ENCODE measurements around the gene ZFAND2B.
"Not testable (repeated sequence)": the region's sequence is repeated elsewhere in the genome, so short reads cannot be mapped to it uniquely, and the experiment has no call there.

The ZFAND2B gene

DNA sequence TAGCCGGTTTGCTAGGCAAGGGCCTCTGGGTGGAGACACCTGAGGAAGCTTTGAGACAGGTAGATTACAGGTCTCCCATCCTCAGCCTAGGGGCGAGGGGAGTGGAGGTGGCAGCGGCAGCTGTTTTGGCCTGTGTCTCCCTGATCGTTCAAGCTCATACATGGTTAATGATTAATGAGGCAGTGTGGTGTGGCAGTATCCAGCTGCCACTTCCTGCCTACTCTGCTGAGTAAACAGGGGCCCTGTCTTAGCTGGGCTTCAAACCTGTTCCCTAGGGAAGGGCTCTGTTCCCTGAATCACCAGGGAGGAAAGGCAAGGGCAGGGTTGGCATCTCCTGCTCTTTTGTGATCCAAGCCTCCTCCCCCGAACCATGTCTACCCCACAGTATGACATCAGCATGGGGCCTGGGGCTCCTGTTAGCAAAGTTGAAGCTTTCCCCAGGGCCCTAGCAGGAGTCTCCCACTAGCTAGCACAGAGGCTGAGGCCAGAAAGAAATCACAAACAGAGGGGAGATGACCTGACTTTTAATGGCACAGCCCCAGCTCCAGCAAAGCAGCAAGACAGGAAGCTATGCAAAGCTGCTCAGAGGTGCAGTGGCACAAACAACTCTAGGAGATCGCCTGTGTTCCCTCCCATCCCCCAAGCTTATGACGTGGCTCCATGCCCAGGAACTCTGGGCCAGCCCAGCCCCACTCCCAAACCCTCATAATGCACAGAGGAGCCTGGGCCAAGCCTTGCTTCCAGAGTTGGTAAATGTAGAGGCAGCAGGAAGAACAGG, 42.8 kb downstream of the ZFAND2B start:
- peaks cover 13% of the 10 kb centered on the region; the same call in 1 of the 2 replicates for H3K4me1 ChIP-seq (ENCODE audit: insufficient read depth, low read length)
- peaks cover 34% of the 10 kb centered on the region for H3K27me3 ChIP-seq (ENCODE audit: insufficient read depth, low read length)
- no peak overlapping the region for H3K4me3 ChIP-seq (ENCODE audit: low read length)
- WGBS = 65% methylated on average over 7 of the region's 7 CpGs
- no peaks in the 10 kb centered on the region for H3K9me3 ChIP-seq (ENCODE audit: insufficient read depth, low read depth, low read length)
- peaks cover 21% of the 10 kb centered on the region; the same call in 1 of the 2 replicates for H3K36me3 ChIP-seq (ENCODE audit: insufficient read depth, low read length)
- no peak overlapping the region for H3K9ac ChIP-seq (ENCODE audit: low read depth, low read length)
- peak overlapping the region; percentile 34; the same call in 1 of the 2 replicates for H3K27ac ChIP-seq (ENCODE audit: low read depth, low read length)

DNA sequence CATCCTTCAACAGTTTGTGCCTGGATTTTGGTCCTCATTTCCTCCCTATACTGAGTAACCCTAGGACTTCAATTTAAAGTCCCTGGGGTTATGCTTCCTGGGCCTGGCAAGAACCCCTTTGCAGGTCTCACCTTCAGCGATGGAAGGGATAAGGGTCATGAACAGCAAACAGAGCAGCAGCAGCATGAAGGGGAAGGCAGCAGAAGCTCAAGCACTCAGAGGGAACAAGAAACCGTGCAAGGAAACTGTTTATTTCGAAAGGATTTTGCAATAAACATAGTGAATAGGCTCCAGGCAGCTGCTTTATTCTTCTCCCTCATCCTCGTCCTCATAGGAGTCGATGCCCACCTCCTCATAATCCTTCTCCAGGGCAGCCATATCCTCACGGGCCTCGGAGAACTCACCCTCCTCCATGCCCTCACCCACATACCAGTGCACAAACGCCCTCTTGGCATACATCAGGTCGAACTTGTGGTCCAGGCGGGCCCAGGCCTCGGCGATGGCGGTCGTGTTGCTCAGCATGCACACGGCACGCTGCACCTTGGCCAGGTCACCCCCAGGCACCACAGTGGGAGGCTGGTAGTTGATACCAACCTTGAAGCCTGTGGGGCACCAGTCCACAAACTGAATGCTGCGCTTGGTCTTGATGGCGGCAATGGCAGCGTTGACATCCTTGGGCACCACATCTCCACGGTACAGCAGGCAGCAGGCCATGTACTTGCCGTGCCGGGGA, 43.6 kb downstream of the ZFAND2B start:
- Histone ChIP-seq H3K4me3 (ENCODE audit: low read length) (no peak overlapping the region), H3K9ac (ENCODE audit: low read depth, low read length) (no peak overlapping the region), H3K4me1 (ENCODE audit: insufficient read depth, low read length) (peaks cover 13% of the 10 kb centered on the region; the same call in 1 of the 2 replicates), H3K9me3 (ENCODE audit: insufficient read depth, low read depth, low read length) (no peaks in the 10 kb centered on the region), H3K27ac (ENCODE audit: low read depth, low read length) (no peak overlapping the region), H3K36me3 (ENCODE audit: insufficient read depth, low read length) (peaks cover 21% of the 10 kb centered on the region; the same call in 1 of the 2 replicates), H3K27me3 (ENCODE audit: insufficient read depth, low read length) (peaks cover 42% of the 10 kb centered on the region)
- 93% methylated on average over 22 of the region's 22 CpGs for WGBS

DNA sequence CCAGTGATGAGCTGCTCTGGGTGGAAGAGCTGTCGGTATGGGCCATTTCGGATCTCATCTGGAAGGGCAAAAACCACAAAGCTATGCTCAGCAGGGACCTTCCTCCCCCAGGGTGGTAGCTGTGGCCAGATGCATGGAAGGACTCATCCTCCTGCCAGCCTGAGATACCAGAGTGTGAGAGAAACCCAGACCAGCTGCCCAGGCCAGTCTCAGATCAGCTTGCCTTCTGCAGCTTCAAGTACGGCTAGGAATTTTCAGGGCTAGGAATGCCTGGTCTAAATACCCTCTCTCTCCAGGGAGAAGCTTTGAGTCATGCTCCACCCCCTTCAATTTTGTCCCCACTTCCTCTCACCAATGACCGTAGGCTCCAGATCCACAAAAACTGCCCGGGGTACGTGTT, 45.1 kb downstream of the ZFAND2B start:
- peaks cover 56% of the 10 kb centered on the region for H3K27me3 ChIP-seq (ENCODE audit: insufficient read depth, low read length)
- H3K9ac ChIP-seq (ENCODE audit: low read depth, low read length) = no peak overlapping the region
- WGBS = 76% methylated on average over 6 of the region's 6 CpGs
- no peak overlapping the region for H3K27ac ChIP-seq (ENCODE audit: low read depth, low read length)
- H3K4me1 ChIP-seq (ENCODE audit: insufficient read depth, low read length) = peaks cover 9% of the 10 kb centered on the region; the same call in 1 of the 2 replicates
- no peak overlapping the region for H3K4me3 ChIP-seq (ENCODE audit: low read length)
- H3K36me3 ChIP-seq (ENCODE audit: insufficient read depth, low read length) = peaks cover 21% of the 10 kb centered on the region; the same call in 1 of the 2 replicates
- no peaks in the 10 kb centered on the region for H3K9me3 ChIP-seq (ENCODE audit: insufficient read depth, low read depth, low read length)

DNA sequence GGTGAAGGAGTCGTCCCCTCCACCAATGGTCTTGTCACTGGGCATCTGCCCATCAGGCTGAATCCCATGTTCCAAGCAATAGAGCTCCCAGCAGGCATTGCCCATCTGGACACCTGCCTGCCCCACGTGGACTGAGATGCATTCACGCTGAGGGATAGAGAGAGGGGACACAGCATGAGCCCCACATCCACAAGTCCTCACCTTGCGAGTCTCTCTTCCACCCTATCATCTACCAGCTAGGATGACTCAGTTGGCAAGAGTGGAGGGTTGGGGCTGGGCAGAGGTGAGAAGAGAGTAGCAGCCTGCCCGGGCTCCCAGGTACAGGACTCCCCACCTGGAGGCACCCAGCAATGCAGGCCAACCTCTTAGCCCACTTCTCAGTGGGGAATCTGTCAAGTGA, 45.5 kb downstream of the ZFAND2B start:
- Histone ChIP-seq H3K4me3 (ENCODE audit: low read length) (peak overlapping the region; percentile 56), H3K36me3 (ENCODE audit: insufficient read depth, low read length) (peaks cover 21% of the 10 kb centered on the region; the same call in 1 of the 2 replicates), H3K9ac (ENCODE audit: low read depth, low read length) (no peak overlapping the region), H3K27ac (ENCODE audit: low read depth, low read length) (no peak overlapping the region), H3K4me1 (ENCODE audit: insufficient read depth, low read length) (peaks cover 9% of the 10 kb centered on the region; the same call in 1 of the 2 replicates), H3K27me3 (ENCODE audit: insufficient read depth, low read length) (peaks cover 59% of the 10 kb centered on the region), H3K9me3 (ENCODE audit: insufficient read depth, low read depth, low read length) (no peaks in the 10 kb centered on the region)
- 55% methylated on average over 4 of the region's 5 CpGs for WGBS

DNA sequence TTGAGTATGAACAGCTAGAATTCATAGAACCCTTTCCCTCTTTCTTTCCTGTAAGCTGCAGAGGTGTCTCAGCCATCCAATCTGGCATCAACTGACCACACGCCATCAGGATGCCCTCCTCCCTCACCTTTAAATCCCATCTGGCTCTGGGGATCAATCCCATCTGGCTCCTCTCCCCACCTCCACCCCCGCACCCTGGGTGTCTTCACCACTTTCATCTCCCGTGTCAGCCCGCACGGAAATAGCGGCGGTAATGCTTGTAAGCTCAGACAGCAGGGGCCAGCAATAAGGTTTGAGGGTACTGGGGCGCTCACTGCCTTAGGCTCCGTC, 46.0 kb downstream of the ZFAND2B start:
- Histone ChIP-seq H3K36me3 (ENCODE audit: insufficient read depth, low read length) (peaks cover 19% of the 10 kb centered on the region; the same call in 1 of the 2 replicates), H3K27me3 (ENCODE audit: insufficient read depth, low read length) (peaks cover 59% of the 10 kb centered on the region), H3K9ac (ENCODE audit: low read depth, low read length) (peak overlapping the region; percentile 45; the same call in 1 of the 2 replicates), H3K4me1 (ENCODE audit: insufficient read depth, low read length) (peaks cover 9% of the 10 kb centered on the region; the same call in 1 of the 2 replicates), H3K27ac (ENCODE audit: low read depth, low read length) (no peak overlapping the region), H3K9me3 (ENCODE audit: insufficient read depth, low read depth, low read length) (no peaks in the 10 kb centered on the region), H3K4me3 (ENCODE audit: low read length) (peak overlapping the region; percentile 56)
- 12% methylated on average over 9 of the region's 9 CpGs for WGBS

DNA sequence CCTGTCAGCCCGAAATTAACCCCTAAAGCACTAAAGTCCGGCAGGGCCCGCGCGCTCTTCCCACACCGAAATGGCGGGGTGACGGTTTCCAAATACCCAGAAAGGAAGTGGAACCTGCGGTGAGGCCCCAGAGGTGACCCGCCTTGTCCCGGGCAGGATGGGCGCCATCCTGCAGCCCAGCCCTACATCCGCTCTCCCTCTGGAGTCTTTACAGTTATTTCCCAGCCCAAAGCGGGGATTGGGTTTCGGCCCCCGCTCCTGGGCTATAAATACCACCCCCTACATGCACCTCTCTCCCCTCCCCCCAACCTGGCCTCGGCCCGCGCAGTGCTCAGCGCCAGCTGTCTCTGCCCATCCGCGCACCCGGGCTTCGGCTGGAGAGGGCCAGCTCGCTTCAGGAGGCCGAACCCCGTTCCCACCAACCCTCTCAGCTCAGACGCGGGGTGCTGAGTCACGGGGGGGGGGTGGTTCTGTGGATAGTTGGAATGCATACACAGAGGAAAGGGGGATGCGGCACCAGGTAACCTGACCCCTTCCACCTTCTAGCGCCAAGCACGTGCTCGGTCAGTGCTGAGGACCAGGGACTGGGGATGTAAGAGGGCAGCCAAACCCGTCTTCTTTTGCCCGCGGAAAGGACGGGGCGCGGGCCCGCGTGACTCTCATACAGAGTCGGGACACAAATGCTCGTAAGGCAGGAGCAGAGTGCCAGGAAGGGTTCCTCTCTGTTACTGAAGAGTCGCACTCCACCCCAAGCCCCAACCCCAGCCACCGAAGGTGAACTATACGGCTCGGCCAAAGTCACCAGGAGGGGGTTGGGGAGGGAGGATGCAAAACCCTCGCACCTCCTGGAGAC, 46.5 kb downstream of the ZFAND2B start, which contains the start of gene TUBA4B:
Gene TUBA4B (plus strand): TSS at position 344 of the 853 bp plus-strand sequence. CDS start 165 bp downstream, at position 509.
- H3K27me3 ChIP-seq (ENCODE audit: insufficient read depth, low read length) = peaks cover 59% of the 10 kb centered on the region
- H3K9ac ChIP-seq (ENCODE audit: low read depth, low read length) = peak within 1 kb of the TSS; percentile 45
- no peaks in the 10 kb centered on the region for H3K9me3 ChIP-seq (ENCODE audit: insufficient read depth, low read depth, low read length)
- H3K36me3 ChIP-seq (ENCODE audit: insufficient read depth, low read length) = peaks cover 14% of the 10 kb centered on the region; the same call in 1 of the 2 replicates
- WGBS = 2% methylated on average over 46 of the region's 49 CpGs
- peaks cover 9% of the 10 kb centered on the region; the same call in 1 of the 2 replicates for H3K4me1 ChIP-seq (ENCODE audit: insufficient read depth, low read length)
- H3K27ac ChIP-seq (ENCODE audit: low read depth, low read length) = no peak within 1 kb of the TSS
- H3K4me3 ChIP-seq (ENCODE audit: low read length) = peak within 1 kb of the TSS; percentile 56

DNA sequence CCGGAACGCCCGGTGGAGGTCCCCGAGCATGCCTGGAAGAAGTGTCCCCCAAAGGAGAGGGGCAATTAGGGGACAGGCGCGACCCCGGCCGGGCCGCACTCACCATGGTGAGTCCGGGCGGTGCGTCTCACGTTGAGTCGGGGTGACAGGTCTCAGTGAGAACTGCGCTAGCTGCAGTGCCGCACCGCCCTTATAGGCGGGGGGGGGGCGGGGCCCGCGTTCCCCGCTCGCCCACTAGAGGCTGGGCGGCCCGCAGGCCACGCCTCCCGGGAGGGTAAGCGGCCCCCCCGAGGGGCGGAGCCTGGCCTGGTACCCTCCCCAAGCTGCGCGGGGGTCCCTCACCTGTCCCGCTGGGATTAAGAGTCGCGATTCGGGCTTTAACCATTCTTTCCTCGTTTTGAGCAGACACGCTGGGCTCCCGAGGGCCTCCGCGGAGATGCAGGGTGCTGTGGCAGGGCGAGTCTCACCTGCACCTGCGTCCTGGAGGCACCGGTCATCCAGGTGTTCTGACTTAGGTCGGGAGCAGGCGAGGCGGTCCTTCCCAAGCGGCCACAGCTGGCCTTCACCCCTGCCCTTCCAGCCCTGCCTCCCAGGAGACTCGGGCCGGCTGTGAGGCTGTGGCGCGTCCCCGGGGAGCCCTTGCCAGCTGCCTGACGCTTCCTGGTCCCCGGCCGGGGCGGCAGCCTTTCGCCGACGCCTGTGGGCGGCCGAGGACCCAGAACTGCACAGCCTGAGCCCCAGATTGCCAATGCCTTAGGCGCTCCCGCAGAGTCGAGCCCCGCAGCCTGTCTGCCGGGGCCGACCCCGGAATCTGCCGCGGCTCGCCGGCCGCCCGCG, 47.4 kb downstream of the ZFAND2B start, which contains the start of gene TUBA4A:
Gene TUBA4A (minus strand): TSS at position 166 of the 837 bp plus-strand sequence. CDS start 60 bp downstream, at position 106.
- 1% methylated on average over 76 of the region's 76 CpGs for WGBS
- no peaks in the 10 kb centered on the region for H3K9me3 ChIP-seq (ENCODE audit: insufficient read depth, low read depth, low read length)
- H3K9ac ChIP-seq (ENCODE audit: low read depth, low read length) = peak within 1 kb of the TSS; percentile 45
- H3K36me3 ChIP-seq (ENCODE audit: insufficient read depth, low read length) = peaks cover 11% of the 10 kb centered on the region; the same call in 1 of the 2 replicates
- H3K27ac ChIP-seq (ENCODE audit: low read depth, low read length) = no peak within 1 kb of the TSS
- peaks cover 59% of the 10 kb centered on the region for H3K27me3 ChIP-seq (ENCODE audit: insufficient read depth, low read length)
- H3K4me3 ChIP-seq (ENCODE audit: low read length) = peak within 1 kb of the TSS; percentile 56
- peaks cover 9% of the 10 kb centered on the region; the same call in 1 of the 2 replicates for H3K4me1 ChIP-seq (ENCODE audit: insufficient read depth, low read length)

DNA sequence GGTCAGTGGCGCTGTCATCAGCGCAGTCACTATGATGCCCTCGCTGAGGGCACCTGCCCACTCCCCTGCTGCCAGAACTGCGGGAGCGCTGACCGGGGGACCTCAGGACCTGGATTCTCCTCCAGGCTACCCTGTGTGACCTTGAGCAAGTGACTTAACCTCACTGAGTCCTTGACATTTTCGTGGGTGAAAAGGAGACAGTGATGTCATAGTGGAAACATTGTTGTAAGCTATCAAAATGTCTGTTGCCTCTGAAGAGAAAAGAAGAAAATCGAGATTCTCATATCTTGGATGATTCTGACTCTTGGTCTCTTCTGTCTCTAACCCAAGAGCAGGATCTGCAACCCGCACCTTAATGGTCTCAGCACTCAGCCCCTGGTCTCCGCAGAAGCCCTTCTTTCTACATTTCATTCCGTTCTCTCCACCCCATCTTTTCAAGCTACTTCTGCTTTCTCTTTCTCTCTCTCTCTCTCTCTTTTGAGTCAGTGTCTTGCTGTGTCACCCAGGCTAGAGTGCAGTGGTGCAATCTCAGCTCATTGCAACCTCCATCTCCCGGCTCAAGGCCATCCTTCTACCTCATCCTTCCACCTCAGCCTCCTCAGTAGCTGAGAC, 48.1 kb downstream of the ZFAND2B start:
- Histone ChIP-seq H3K4me1 (ENCODE audit: insufficient read depth, low read length) (peaks cover 9% of the 10 kb centered on the region; the same call in 1 of the 2 replicates), H3K4me3 (ENCODE audit: low read length) (peak overlapping the region; percentile 56), H3K36me3 (ENCODE audit: insufficient read depth, low read length) (peaks cover 10% of the 10 kb centered on the region; the same call in 1 of the 2 replicates), H3K9me3 (ENCODE audit: insufficient read depth, low read depth, low read length) (no peaks in the 10 kb centered on the region), H3K27ac (ENCODE audit: low read depth, low read length) (no peak overlapping the region), H3K27me3 (ENCODE audit: insufficient read depth, low read length) (peaks cover 64% of the 10 kb centered on the region), H3K9ac (ENCODE audit: low read depth, low read length) (no peak overlapping the region)
- WGBS = 30% methylated on average over 12 of the region's 12 CpGs

DNA sequence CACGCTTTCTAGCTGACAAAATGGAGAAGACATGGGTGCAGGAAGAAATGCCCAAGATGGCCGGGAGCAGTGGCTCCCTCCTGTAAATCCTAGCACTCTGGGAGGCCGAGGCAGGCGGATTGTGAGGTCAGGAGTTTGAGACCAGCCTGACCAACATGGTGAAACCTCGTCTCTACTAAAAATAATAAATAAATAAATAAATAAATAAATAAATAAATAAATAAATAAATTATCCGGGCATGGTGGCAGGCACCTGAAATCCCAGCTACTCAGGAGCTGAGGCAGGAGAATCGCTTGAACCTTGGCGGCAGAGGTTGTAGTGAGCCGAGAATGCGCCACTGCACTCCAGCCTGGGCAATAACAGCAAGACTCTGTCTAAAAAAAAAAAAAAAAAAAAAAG, 52.4 kb downstream of the ZFAND2B start:
- peaks cover 54% of the 10 kb centered on the region for H3K27me3 ChIP-seq (ENCODE audit: insufficient read depth, low read length)
- not testable (repeated sequence) for H3K9ac ChIP-seq (ENCODE audit: low read depth, low read length); H3K4me3 ChIP-seq (ENCODE audit: low read length); H3K4me1 ChIP-seq (ENCODE audit: insufficient read depth, low read length); H3K9me3 ChIP-seq (ENCODE audit: insufficient read depth, low read depth, low read length); H3K36me3 ChIP-seq (ENCODE audit: insufficient read depth, low read length); H3K27ac ChIP-seq (ENCODE audit: low read depth, low read length)
- 86% methylated on average over 9 of the region's 10 CpGs for WGBS

Data from HUES64 (cell line).